Gastrocnemius medialis (tissue), 4 donors: ENCODE data around the gene CPLANE2.

Experiments
- CTCF ChIP-seq, 5 experiments: fragments of 450-650 bp in 3 of 5; fragments of 200-600 bp in 2 of 5; sonication (generic) in 2 of 5; IDR thresholded peaks in 4 of 5; conservative IDR thresholded peaks in 1 of 5; 1 replicate in 4 of 5; 2 replicates in 1 of 5; pipeline ENCODE4 v1.5.1; 2016 to 2019; ENCODE audit warnings: antibody characterized with exemption in 5 of 5, mild to moderate bottlenecking in 3 of 5, moderate library complexity in 3 of 5
- POLR2A ChIP-seq, 2 donors: fragments of 450-650 bp; IDR thresholded peaks; one replicate each; pipeline ENCODE4 v1.6.1; 2017; ENCODE audit warnings: antibody characterized with exemption in 2 of 2, mild to moderate bottlenecking in 2 of 2, moderate library complexity in 2 of 2

GRCh38 chr1:16189921-16190621 lies 46.9 kb downstream of the CPLANE2 start:
- TF ChIP-seq CTCF (IDR thresholded peaks at IDR 0.05 in 4 of 5, conservative IDR thresholded peaks at IDR 0.05 in 1 of 5) (no peak), POLR2A (IDR thresholded peaks at IDR 0.05) (no peak)
